Lower leg skin (tissue), 4 donors: ENCODE results near the gene LMBR1. TPM values are rescaled to one million over a fixed set of nuclear protein-coding genes. Genes with fewer than 3 reads are reported as not detected.
"Not testable (repeated sequence)": the region's sequence is repeated elsewhere in the genome, so short reads cannot be mapped to it uniquely, and the experiment has no call there.

Source experiments
- DNase-seq, 2 donors: peaks; one replicate each; pipeline ENCODE4 v3.0.0-alpha.2; 2019; ENCODE audit warnings: low spot score in 2 of 2
- H3K4me3 ChIP-seq: fragments of 200-600 bp; sonication (generic); 2 replicates; pipeline ENCODE4 v1.5.1; 2017; ENCODE audit warnings: mild to moderate bottlenecking, low read depth; ENCODE audit not compliant: poor library complexity, severe bottlenecking
- CTCF ChIP-seq, 3 donors: fragments of 450-650 bp; IDR thresholded peaks; one replicate each; pipeline ENCODE4 v1.5.1; 2016; ENCODE audit warnings: antibody characterized with exemption in 3 of 3, mild to moderate bottlenecking in 3 of 3, moderate library complexity in 2 of 3
- POLR2A ChIP-seq, 2 donors: fragments of 450-650 bp; IDR thresholded peaks; one replicate each; pipeline ENCODE4 v1.6.1; 2016 to 2017; ENCODE audit warnings: antibody characterized with exemption in 2 of 2, mild to moderate bottlenecking in 1 of 2, moderate library complexity in 1 of 2
- WGBS, 2 donors: methylation state at CpG; one replicate each; pipeline ENCODE4 v1.1.5; 2018; 5-methylcytosine and 5-hydroxymethylcytosine counted together
- intact Hi-C: fragments of 100-400 bp; cut with DNase I; formaldehyde crosslinking; loops from one replicate; pipeline ENCODE4 v1.15.0; 2023; ENCODE audit warnings: low total_unique reads
- total RNA-seq, 4 donors: library from RNA; depleted of rRNA; stranded (reverse); fragments of >200 nt; gene quantifications; one replicate each; pipeline ENCODE4 v1.1.0, GENCODE V29; 2016

Gene LMBR1
- total RNA-seq, 4 donors from 2014 or later: 44.1 to 67.0 (median 55.9) TPM

- WGBS, 2 donors: 28 to 37% methylated on average over 10 of the region's 10 CpGs
Measured at GRCh38 chr7:156903232-156903909, 10.4 kb upstream of the LMBR1 start.

GRCh38 chr7:156900093-156900492 lies 7.1 kb upstream of the LMBR1 start:
- H3K4me3 ChIP-seq, intact Hi-C loops, DNase-seq: not testable (repeated sequence)
- WGBS, 2 donors: 70 to 83% methylated on average over 9 of the region's 9 CpGs

More at GRCh38 chr7:156903232-156903909, 10.4 kb upstream of the LMBR1 start:
- H3K4me3 ChIP-seq: no peak overlapping the region
- intact Hi-C loops: no loop called here
- DNase-seq: peak in 1 of 2 donors; percentile 50
- TF ChIP-seq CTCF (IDR thresholded peaks at IDR 0.05): no peak
- TF ChIP-seq POLR2A (IDR thresholded peaks at IDR 0.05): no peak

GRCh38 chr7:156898938-156899337 lies 6.0 kb upstream of the LMBR1 start:
- DNase-seq: no peak
- no peak for TF ChIP-seq CTCF (IDR thresholded peaks at IDR 0.05)
- no peak for TF ChIP-seq POLR2A (IDR thresholded peaks at IDR 0.05)
- intact Hi-C loops: no loop called here
- 93 to 100% methylated on average over 1 of the region's 1 CpG for WGBS, 2 donors
- H3K4me3 ChIP-seq: no peak overlapping the region

GRCh38 chr7:156897673-156898072 lies 4.7 kb upstream of the LMBR1 start:
- intact Hi-C loops: no loop called here
- WGBS, 2 donors: 47 to 59% methylated on average over 8 of the region's 8 CpGs

GRCh38 chr7:156896388-156897022 lies 3.5 kb upstream of the LMBR1 start:
- no peak for TF ChIP-seq CTCF (IDR thresholded peaks at IDR 0.05)
- TF ChIP-seq POLR2A (IDR thresholded peaks at IDR 0.05): no peak
- no peak for DNase-seq
- intact Hi-C loops: no loop called here
- no peak overlapping the region for H3K4me3 ChIP-seq
- 79 to 85% methylated on average over 5 of the region's 5 CpGs for WGBS, 2 donors

More at GRCh38 chr7:156897673-156898072, 4.7 kb upstream of the LMBR1 start:
- H3K4me3 ChIP-seq: no peak overlapping the region
- TF ChIP-seq POLR2A (IDR thresholded peaks at IDR 0.05) (no peak), CTCF (IDR thresholded peaks at IDR 0.05) (no peak)
- DNase-seq: no peak

- H3K4me3 ChIP-seq: no peak overlapping the region
- WGBS, 2 donors: 73 to 74% methylated on average over 6 of the region's 6 CpGs
- TF ChIP-seq CTCF (IDR thresholded peaks at IDR 0.05): no peak
- no peak for TF ChIP-seq POLR2A (IDR thresholded peaks at IDR 0.05)
- DNase-seq: peak in 1 of 2 donors; percentile 69
- intact Hi-C loops: no loop called here
Measured at GRCh38 chr7:156895024-156895780, 2.2 kb upstream of the LMBR1 start.
